KOPT-K1 (cell line): Measurements from ENCODE around the gene LCLAT1.

Experiments
- H3K27ac ChIP-seq: fragments of 200-600 bp; sonication (generic); 2 replicates; pipeline ENCODE4 v1.5.1; 2016; ENCODE audit warnings: antibody characterized with exemption, mild to moderate bottlenecking, low read depth, low read length; ENCODE audit not compliant: poor library complexity, severe bottlenecking
- H3K36me3 ChIP-seq: fragments of 200-600 bp; sonication (generic); 2 replicates; pipeline ENCODE4 v1.5.1; 2017; ENCODE audit warnings: antibody characterized with exemption, mild to moderate bottlenecking, low read length, moderate library complexity; ENCODE audit not compliant: insufficient read depth
- H3K9me3 ChIP-seq: fragments of 200-600 bp; sonication (generic); 2 replicates; pipeline ENCODE4 v1.5.1; 2017; ENCODE audit warnings: antibody characterized with exemption, low read length, mild to moderate bottlenecking; ENCODE audit not compliant: insufficient read depth, poor library complexity, severe bottlenecking

The LCLAT1 gene

GRCh38 chr2:30414961-30415360 lies 32.1 kb upstream of the LCLAT1 start:
- no peaks in the 10 kb centered on the region for H3K36me3 ChIP-seq
- H3K27ac ChIP-seq = no peak overlapping the region
- no peaks in the 10 kb centered on the region for H3K9me3 ChIP-seq

DNA sequence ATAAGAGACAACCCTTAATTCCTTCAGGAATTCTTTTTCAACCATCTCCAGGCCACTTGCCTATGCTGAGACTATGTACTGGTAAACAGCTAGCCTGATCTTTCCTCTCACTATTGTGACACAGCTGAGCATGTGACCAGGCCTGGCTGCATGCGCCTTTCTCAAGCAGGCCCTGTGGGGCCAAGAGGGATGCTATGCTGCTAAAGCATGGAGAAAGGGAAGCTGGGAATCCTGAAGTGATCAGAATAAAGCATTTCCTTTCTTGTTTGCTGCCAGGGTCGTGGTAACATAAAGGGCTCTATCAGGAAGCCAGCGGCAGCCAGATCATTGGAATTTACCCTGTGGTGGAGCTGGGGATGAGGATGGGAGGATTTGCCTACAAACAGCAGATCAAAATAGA lies 29.8 kb upstream of the LCLAT1 start:
- H3K27ac ChIP-seq = no peak overlapping the region
- no peaks in the 10 kb centered on the region for H3K9me3 ChIP-seq
- no peaks in the 10 kb centered on the region for H3K36me3 ChIP-seq

DNA sequence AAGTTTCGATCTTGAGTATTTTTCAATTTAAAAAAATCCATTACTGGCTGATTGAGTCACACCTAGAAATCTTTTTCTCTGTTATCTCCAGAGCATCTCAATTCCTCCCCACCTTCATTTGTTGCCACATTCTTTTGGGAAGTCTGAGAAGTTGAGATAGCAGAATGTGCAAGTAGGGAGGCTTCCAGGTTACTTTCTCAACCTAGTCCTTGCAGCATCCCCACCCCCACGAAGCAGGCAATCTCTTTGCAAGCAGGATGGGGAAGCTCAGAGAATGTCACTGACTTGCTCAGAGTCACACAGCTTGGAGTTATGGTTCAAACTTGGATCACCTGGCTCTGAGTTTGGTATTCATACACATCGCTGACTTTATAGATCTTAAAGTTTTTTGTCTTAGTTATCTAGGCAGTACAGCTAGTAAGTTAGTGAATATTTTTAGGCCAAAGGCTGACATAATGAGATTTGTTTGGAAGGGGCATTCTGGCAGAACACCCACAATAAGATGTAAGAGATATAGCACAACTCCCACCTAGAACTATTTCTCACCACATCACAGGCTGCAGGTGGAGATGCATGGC lies 25.9 kb upstream of the LCLAT1 start:
- Histone ChIP-seq H3K36me3 (no peaks in the 10 kb centered on the region), H3K27ac (peak overlapping the region; percentile 41), H3K9me3 (no peaks in the 10 kb centered on the region)

GRCh38 chr2:30421604-30422443 lies 25.2 kb upstream of the LCLAT1 start:
- Histone ChIP-seq H3K36me3 (no peaks in the 10 kb centered on the region), H3K27ac (peak overlapping the region; percentile 41), H3K9me3 (no peaks in the 10 kb centered on the region)

GRCh38 chr2:30422444-30423040 lies 24.5 kb upstream of the LCLAT1 start:
- Histone ChIP-seq H3K9me3 (no peaks in the 10 kb centered on the region), H3K27ac (peak overlapping the region; percentile 41), H3K36me3 (no peaks in the 10 kb centered on the region)

DNA sequence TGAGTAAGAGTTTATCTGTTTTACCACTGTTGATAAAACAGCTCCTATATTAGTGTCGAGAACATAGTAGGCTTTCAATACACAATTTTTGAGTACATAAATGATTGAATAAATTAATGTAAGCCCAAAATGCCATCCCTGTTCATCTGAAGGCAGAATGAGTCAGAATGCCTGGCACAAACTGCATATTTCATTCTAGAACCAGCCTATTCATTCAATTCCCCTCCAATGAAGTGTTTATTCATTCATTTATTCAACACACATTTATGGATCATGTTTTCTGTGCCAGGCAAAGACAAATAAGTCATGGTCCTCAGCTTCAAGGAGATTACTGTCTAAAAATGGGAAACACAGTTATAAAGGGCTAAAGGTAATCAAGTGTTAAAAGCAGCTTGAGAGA lies 22.8 kb upstream of the LCLAT1 start:
- no peaks in the 10 kb centered on the region for H3K36me3 ChIP-seq
- H3K9me3 ChIP-seq = no peaks in the 10 kb centered on the region
- no peak overlapping the region for H3K27ac ChIP-seq

- Histone ChIP-seq H3K27ac (no peak overlapping the region), H3K36me3 (no peaks in the 10 kb centered on the region), H3K9me3 (no peaks in the 10 kb centered on the region)
Observed at GRCh38 chr2:30425326-30425725, 21.7 kb upstream of the LCLAT1 start.

- H3K9me3 ChIP-seq = no peaks in the 10 kb centered on the region
- H3K36me3 ChIP-seq = no peaks in the 10 kb centered on the region
- no peak overlapping the region for H3K27ac ChIP-seq
Observed at GRCh38 chr2:30427606-30428347, 19.3 kb upstream of the LCLAT1 start.

GRCh38 chr2:30428348-30428662 lies 18.7 kb upstream of the LCLAT1 start:
- H3K9me3 ChIP-seq = no peaks in the 10 kb centered on the region
- no peak overlapping the region for H3K27ac ChIP-seq
- no peaks in the 10 kb centered on the region for H3K36me3 ChIP-seq

GRCh38 chr2:30428827-30429461 lies 18.1 kb upstream of the LCLAT1 start:
- H3K9me3 ChIP-seq = no peaks in the 10 kb centered on the region
- no peaks in the 10 kb centered on the region for H3K36me3 ChIP-seq
- no peak overlapping the region for H3K27ac ChIP-seq

- Histone ChIP-seq H3K36me3 (no peaks in the 10 kb centered on the region), H3K27ac (no peak overlapping the region), H3K9me3 (no peaks in the 10 kb centered on the region)
Observed at GRCh38 chr2:30433541-30434299, 13.3 kb upstream of the LCLAT1 start.

DNA sequence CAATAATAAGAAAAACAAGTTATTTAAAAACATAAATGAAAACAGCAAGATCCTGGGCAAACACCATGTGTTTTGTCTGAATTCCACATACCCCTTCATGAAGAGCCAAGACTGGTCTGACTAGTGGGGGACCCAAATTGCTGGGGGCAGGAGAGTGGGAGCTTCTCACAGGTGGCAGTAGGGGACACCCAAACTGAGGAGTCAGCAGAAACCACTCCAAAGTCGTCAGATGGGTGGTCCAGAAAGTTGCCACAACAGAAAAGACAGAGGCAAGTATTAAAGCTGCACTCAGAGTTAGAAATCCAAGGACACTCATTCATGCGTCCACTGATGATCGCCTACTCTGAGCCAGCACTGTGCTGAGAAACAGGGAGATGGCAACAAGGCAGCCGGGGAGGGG lies 12.3 kb upstream of the LCLAT1 start:
- H3K36me3 ChIP-seq = no peaks in the 10 kb centered on the region
- no peak overlapping the region for H3K27ac ChIP-seq
- H3K9me3 ChIP-seq = no peaks in the 10 kb centered on the region

DNA sequence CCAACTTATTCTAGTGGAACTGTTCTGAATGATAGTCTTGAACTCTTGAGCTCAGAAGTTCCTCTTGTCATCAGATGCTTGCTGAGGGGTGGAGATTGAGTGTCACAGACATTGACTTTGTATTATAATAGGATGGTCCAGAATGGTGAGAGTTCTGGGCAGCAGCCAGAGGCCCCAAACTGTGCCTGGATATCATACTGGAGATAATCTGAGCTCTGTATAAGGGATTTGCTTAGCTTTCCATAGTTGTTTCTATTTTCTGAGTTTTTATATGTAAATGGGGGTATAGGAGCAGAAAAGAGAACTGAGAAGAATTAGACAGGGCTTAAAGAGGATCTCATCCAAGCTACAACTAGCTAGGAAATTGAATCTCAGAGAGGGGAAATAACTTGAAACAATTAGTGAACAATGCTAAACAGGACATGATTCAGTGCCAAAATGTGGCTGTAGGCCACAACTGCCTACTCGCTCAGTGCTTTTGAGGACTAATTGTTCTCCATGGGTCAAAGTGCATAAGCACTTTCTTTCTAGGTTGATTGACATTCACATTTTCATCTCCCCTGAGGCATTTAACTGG lies 10.1 kb upstream of the LCLAT1 start:
- no peaks in the 10 kb centered on the region for H3K9me3 ChIP-seq
- no peak overlapping the region for H3K27ac ChIP-seq
- H3K36me3 ChIP-seq = no peaks in the 10 kb centered on the region
